ENCODE measurements around the gene ROCK1. TPM values are rescaled to one million over a fixed set of nuclear protein-coding genes. Genes with fewer than 3 reads are reported as not detected.

Gene ROCK1
- total and polyA plus RNA-seq, 9 of the 15 experiments (the other 6 are each of a cell fraction or from before 2014, with no cell fraction given): 7.4 to 28.6 (median 17.7) TPM

DNA sequence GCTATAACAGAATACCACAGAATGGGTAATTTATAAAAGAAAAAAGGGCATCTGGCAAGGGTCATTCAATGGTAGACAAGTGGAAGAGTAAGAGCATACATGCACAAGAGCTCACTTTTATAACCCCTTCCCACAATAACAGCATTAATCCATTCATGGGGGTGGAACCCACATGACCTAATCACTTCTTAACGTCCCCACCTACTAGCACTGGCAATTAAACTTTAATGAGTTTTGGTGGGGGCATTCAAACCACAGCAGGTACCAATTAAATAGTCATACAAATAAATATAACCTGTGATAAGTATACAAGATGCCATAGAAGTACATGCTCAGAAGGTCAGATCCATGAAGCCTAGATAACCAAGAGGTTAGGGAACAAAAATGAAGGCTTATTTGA, 48.6 kb downstream of the ROCK1 start (continued):
- TF ChIP-seq, protein P1, sequence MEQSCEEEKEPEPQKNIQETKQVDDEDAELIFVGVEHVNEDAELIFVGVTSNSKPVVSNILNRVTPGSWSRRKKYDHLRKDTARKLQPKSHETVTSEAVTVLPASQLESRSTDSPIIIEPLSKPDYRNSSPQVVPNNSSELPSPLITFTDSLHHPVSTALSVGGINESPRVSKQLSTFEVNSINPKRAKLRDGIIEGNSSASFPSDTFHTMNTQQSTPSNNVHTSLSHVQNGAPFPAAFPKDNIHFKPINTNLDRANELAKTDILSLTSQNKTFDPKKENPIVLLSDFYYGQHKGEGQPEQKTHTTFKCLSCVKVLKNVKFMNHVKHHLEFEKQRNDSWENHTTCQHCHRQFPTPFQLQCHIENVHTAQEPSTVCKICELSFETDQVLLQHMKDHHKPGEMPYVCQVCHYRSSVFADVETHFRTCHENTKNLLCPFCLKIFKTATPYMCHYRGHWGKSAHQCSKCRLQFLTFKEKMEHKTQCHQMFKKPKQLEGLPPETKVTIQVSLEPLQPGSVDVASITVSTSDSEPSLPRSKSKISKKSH (CRISPR knock-in tag; IDR thresholded peaks at IDR 0.05): no peak
- TF ChIP-seq NCOA6 (IDR thresholded peaks at IDR 0.05): no peak
- TF ChIP-seq, protein P2, sequence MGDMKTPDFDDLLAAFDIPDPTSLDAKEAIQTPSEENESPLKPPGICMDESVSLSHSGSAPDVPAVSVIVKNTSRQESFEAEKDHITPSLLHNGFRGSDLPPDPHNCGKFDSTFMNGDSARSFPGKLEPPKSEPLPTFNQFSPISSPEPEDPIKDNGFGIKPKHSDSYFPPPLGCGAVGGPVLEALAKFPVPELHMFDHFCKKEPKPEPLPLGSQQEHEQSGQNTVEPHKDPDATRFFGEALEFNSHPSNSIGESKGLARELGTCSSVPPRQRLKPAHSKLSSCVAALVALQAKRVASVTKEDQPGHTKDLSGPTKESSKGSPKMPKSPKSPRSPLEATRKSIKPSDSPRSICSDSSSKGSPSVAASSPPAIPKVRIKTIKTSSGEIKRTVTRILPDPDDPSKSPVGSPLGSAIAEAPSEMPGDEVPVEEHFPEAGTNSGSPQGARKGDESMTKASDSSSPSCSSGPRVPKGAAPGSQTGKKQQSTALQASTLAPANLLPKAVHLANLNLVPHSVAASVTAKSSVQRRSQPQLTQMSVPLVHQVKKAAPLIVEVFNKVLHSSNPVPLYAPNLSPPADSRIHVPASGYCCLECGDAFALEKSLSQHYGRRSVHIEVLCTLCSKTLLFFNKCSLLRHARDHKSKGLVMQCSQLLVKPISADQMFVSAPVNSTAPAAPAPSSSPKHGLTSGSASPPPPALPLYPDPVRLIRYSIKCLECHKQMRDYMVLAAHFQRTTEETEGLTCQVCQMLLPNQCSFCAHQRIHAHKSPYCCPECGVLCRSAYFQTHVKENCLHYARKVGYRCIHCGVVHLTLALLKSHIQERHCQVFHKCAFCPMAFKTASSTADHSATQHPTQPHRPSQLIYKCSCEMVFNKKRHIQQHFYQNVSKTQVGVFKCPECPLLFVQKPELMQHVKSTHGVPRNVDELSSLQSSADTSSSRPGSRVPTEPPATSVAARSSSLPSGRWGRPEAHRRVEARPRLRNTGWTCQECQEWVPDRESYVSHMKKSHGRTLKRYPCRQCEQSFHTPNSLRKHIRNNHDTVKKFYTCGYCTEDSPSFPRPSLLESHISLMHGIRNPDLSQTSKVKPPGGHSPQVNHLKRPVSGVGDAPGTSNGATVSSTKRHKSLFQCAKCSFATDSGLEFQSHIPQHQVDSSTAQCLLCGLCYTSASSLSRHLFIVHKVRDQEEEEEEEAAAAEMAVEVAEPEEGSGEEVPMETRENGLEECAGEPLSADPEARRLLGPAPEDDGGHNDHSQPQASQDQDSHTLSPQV (IDR thresholded peaks at IDR 0.05): no peak
- no peak for TF ChIP-seq POLR2G (IDR thresholded peaks at IDR 0.05; ENCODE audit: low read depth, low read length)

DNA sequence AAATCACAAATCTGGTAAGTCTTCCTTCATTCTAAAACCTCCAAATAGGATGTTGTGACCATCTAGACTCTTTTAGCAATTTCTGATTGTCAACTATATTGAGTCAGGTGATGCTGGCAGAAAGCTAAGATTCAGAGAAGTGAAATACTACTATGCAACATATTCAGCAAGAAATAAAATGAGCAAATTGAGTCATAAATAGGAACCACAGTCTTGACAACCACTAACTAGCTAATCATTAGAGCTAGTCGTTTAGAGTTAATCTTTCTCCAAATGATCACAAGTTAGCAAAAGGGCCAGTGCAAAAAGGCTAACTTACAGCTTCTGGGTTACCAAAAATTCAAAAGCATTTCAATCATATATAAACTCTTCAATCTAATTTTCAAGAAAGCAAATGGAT, 54.5 kb downstream of the ROCK1 start:
- H3K4me2 ChIP-seq (ENCODE audit: insufficient read depth, low read length): no peak overlapping the region
- H3K4me1 ChIP-seq (replicated peaks in 1 of 2; ENCODE audit: control insufficient read depth in 2 of 2, insufficient read depth in 2 of 2, low read length in 2 of 2): no peaks in the 10 kb centered on the region; a peak in 1 of 5 replicates
- no peaks in the 10 kb centered on the region for H3K9me3 ChIP-seq (replicated peaks; ENCODE audit: control insufficient read depth, insufficient read depth, low read depth, low read length)
- H2AFZ ChIP-seq (ENCODE audit: low read depth, low read length): no peak overlapping the region
- no peaks in the 10 kb centered on the region for H3K79me2 ChIP-seq (ENCODE audit: control insufficient read depth, insufficient read depth, low read length)
- WGBS (ENCODE audit: insufficient coverage, low coverage, missing lambda C conversion rate): 44% methylated on average over 1 of the region's 1 CpG
- in situ Hi-C loops (cut with MboI) (no loop called here), intact Hi-C loops (cut with micrococcal nuclease) (loop anchor here (10.0 kb wide), 1 partner anchor 108 kb away; no protein-coding TSS in a partner anchor)
- no peaks in the 10 kb centered on the region for H3K27me3 ChIP-seq (ENCODE audit: control insufficient read depth in 2 of 2, insufficient read depth in 2 of 2, low read length in 2 of 2)
- H3K9me1 ChIP-seq (ENCODE audit: control insufficient read depth, insufficient read depth, low read length): no peaks in the 10 kb centered on the region
- ChIA-PET POLR2A (no interaction called here), CTCF (ENCODE audit: low intra/inter-chr PET ratio) (no interaction called here)
- no peaks in the 10 kb centered on the region for H3K36me3 ChIP-seq (ENCODE audit: control insufficient read depth, insufficient read depth, low read length)
- DNase-seq (ENCODE audit: extremely low read depth in 1 of 4, low spot score in 3 of 4) (no peak), ATAC-seq (no peak), FAIRE-seq (no peak)
- no TSS peak for BruUV-seq (replicated peaks)
- H3K27ac ChIP-seq (ENCODE audit: extremely low read depth, low read depth, low read length): no peak overlapping the region
- H3K4me3 ChIP-seq: no peak overlapping the region
- no peak overlapping the region for H3K9ac ChIP-seq (ENCODE audit: insufficient read depth in 1 of 2, low read depth in 2 of 2, low read length in 2 of 2)
- H4K20me1 ChIP-seq (replicated peaks; ENCODE audit: control insufficient read depth, insufficient read depth, low read length): no peaks in the 10 kb centered on the region
- TF ChIP-seq, protein P3, sequence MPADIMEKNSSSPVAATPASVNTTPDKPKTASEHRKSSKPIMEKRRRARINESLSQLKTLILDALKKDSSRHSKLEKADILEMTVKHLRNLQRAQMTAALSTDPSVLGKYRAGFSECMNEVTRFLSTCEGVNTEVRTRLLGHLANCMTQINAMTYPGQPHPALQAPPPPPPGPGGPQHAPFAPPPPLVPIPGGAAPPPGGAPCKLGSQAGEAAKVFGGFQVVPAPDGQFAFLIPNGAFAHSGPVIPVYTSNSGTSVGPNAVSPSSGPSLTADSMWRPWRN (IDR thresholded peaks at IDR 0.05; ENCODE audit: low read depth): no peak
- TF ChIP-seq TOE1 (IDR thresholded peaks at IDR 0.05; ENCODE audit: borderline replicate concordance) (no peak), TOE1 (CRISPR knock-in tag; IDR thresholded peaks at IDR 0.05; ENCODE audit: borderline replicate concordance, low read depth) (no peak), RAD51 (IDR thresholded peaks at IDR 0.05; ENCODE audit: borderline replicate concordance, low read depth) (no peak), FUS (optimal IDR thresholded peaks at IDR 0.05; ENCODE audit: low read depth, low read length) (no peak), ELF4 (CRISPR knock-in tag; IDR thresholded peaks at IDR 0.05) (no peak), RNF2 (IDR thresholded peaks at IDR 0.05) (no peak), SIRT6 (IDR thresholded peaks at IDR 0.05; ENCODE audit: low read depth, low read length) (no peak)
